Nephron (organoid): ENCODE results near the gene USP36.

Experiments used
- H3K27ac Mint-ChIP-seq, 3 experiments: 2 replicates each; pipeline ENCODE4 v1.8.0; 2020; ENCODE audit warnings: mixed read lengths in 3 of 3, mild to moderate bottlenecking in 2 of 3, moderate library complexity in 1 of 3
- H3K27me3 Mint-ChIP-seq: 2 replicates; pipeline ENCODE4 v1.8.0; 2021; ENCODE audit warnings: low read depth, mild to moderate bottlenecking, moderate library complexity, mixed read lengths
- H3K36me3 Mint-ChIP-seq: 2 replicates; pipeline ENCODE4 v1.8.0; 2020; ENCODE audit warnings: low read depth, mixed read lengths
- H3K4me1 Mint-ChIP-seq: 2 replicates; pipeline ENCODE4 v1.8.0; 2020; ENCODE audit warnings: mixed read lengths
- H3K4me3 Mint-ChIP-seq, 3 experiments: 2 replicates each; pipeline ENCODE4 v1.8.0; 2020; ENCODE audit warnings: mild to moderate bottlenecking in 3 of 3, mixed read lengths in 3 of 3, moderate library complexity in 2 of 3
- H3K9me3 Mint-ChIP-seq: 2 replicates; pipeline ENCODE4 v1.8.0; 2020; ENCODE audit warnings: mixed read lengths
- CTCF ChIP-seq, 3 experiments: fragments of 200-600 bp; sonication (generic); IDR thresholded peaks; one replicate each; pipeline ENCODE4 v1.5.0; 2021; ENCODE audit warnings: antibody characterized with exemption in 3 of 3; ENCODE audit not compliant: unreplicated experiment in 3 of 3

The USP36 gene

GRCh38 chr17:78838574-78839005 lies 2.0 kb downstream of the USP36 start:
- Mint-ChIP-seq H3K27ac (peak overlapping the region in 2 of 3 experiments; percentile 19 to 77), H3K27me3 (no peaks in the 10 kb centered on the region), H3K36me3 (peaks cover 35% of the 10 kb centered on the region), H3K9me3 (no peaks in the 10 kb centered on the region), H3K4me3 (peak overlapping the region; percentile 83 to 92 (median 87)), H3K4me1 (peaks cover 17% of the 10 kb centered on the region)
- no peak for TF ChIP-seq CTCF (IDR thresholded peaks at IDR 0.05; ENCODE audit: unreplicated experiment in 3 of 3)

- H3K27ac Mint-ChIP-seq, result no peak overlapping the region
Measured at GRCh38 chr17:78836420-78837021, 4.1 kb downstream of the USP36 start.

GRCh38 chr17:78834571-78834970 lies 6.0 kb downstream of the USP36 start:
- no peak for TF ChIP-seq CTCF (IDR thresholded peaks at IDR 0.05; ENCODE audit: unreplicated experiment in 3 of 3)
- Mint-ChIP-seq H3K27me3 (no peaks in the 10 kb centered on the region), H3K4me3 (no peak overlapping the region), H3K27ac (no peak overlapping the region), H3K4me1 (peaks cover 13% of the 10 kb centered on the region), H3K9me3 (no peaks in the 10 kb centered on the region), H3K36me3 (peaks cover 65% of the 10 kb centered on the region)

More at GRCh38 chr17:78836420-78837021, 4.1 kb downstream of the USP36 start:
- peaks cover 54% of the 10 kb centered on the region for H3K36me3 Mint-ChIP-seq
- no peak for TF ChIP-seq CTCF (IDR thresholded peaks at IDR 0.05; ENCODE audit: unreplicated experiment in 3 of 3)
- peak overlapping the region in 1 of 3 experiments; percentile 51 for H3K4me3 Mint-ChIP-seq
- H3K9me3 Mint-ChIP-seq, result no peaks in the 10 kb centered on the region
- no peaks in the 10 kb centered on the region for H3K27me3 Mint-ChIP-seq
- H3K4me1 Mint-ChIP-seq, result peaks cover 17% of the 10 kb centered on the region

GRCh38 chr17:78832541-78832810 lies 8.1 kb downstream of the USP36 start:
- TF ChIP-seq CTCF (IDR thresholded peaks at IDR 0.05; ENCODE audit: unreplicated experiment in 3 of 3), result no peak
- Mint-ChIP-seq H3K36me3 (peaks cover 80% of the 10 kb centered on the region), H3K4me3 (no peak overlapping the region), H3K27ac (no peak overlapping the region), H3K4me1 (no peaks in the 10 kb centered on the region), H3K27me3 (no peaks in the 10 kb centered on the region), H3K9me3 (no peaks in the 10 kb centered on the region)

GRCh38 chr17:78831688-78832540 lies 8.7 kb downstream of the USP36 start:
- Mint-ChIP-seq H3K9me3 (no peaks in the 10 kb centered on the region), H3K4me3 (no peak overlapping the region), H3K36me3 (peaks cover 80% of the 10 kb centered on the region), H3K27me3 (no peaks in the 10 kb centered on the region), H3K4me1 (no peaks in the 10 kb centered on the region), H3K27ac (no peak overlapping the region)
- TF ChIP-seq CTCF (IDR thresholded peaks at IDR 0.05; ENCODE audit: unreplicated experiment in 3 of 3), result no peak
